Measurements from ENCODE around the gene QKI.

- TF ChIP-seq CTCF (IDR thresholded peaks at IDR 0.05) (no peak), POLR2AphosphoS5 (IDR thresholded peaks at IDR 0.05) (no peak)
These were observed 6.0 kb upstream of the QKI start for GRCh38 chr6:163408352-163408991.

Data from breast epithelium (tissue), 3 donors.